GM19324 (cell line): ENCODE data around the gene MET.

Experiments
- ATAC-seq: cut with Tn5 transposase; IDR thresholded peaks from one replicate; pipeline ENCODE4 v1.9.1; 2021; ENCODE audit warnings: mild to moderate bottlenecking, moderate library complexity; ENCODE audit not compliant: unreplicated experiment, low FRiP score

The MET gene

DNA sequence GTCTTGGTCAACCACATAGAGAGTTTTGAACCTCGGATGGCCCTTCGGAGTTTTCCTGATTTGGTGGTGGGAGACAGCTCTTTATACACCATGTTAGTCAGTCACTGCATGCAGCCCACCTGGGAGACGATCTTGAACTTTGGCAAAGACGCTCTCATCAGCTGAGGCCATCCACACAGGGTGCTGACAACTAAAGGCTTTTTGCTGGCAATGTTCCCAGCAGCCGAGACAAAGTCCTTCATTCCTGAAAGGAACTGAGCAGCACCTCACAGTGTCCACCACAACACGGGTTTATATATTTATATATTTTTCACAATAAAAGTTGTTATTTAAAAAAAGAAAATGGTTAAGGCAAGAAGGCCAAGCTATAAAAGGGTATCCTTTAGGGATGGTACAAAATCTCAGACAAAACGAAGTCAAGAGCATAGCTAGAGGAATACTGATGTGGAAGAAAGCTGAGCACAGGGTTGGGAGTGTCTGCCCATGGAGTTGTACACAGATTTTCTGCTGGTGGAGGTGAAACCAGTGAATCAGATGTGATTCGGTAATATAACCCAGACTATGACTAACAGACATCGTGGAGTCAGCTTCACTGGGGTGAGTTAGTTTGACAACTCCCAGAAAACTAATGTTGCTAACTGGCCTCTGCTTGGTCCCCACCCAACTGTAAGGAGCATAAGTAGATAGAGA lies 163.0 kb downstream of the MET start:
- ATAC-seq, result no peak

DNA sequence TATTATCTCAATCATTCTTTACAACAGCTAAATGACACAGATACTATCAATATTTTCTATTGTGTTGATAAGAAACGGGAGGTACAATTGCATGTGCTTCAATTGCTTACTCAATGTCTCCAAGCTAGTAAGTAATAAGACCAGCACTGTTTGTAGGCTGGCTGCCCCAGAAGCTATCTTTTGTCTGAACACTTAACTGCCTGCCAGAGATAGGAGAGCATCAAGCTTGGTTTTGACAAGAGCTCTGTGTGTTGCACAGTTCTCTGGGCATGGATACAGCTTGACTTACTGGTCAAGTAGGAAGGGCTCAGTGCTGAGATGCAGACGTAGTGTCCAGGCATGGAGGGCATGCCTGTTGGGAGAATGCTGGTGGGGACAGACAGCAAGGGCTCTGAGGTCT lies 164.1 kb downstream of the MET start:
- no peak for ATAC-seq

DNA sequence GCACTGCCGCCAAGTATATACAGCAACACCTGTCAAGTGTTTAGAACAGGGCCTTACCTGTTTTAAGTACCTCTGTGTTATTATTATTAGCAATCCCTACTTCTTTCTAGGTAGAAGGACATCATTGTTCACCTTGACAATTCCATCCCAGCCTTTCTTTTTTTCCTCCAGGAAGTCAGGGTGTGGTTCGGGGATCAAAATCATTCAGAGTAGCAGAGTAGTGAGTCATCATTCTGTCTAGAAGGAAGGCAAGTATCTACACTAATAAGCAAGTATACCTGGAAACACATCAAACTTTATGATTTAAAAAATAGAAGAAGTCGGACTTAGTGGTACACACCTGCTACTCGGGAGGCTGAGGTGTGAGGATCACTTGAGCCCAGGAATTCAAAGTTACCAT lies 164.9 kb downstream of the MET start:
- no peak for ATAC-seq

DNA sequence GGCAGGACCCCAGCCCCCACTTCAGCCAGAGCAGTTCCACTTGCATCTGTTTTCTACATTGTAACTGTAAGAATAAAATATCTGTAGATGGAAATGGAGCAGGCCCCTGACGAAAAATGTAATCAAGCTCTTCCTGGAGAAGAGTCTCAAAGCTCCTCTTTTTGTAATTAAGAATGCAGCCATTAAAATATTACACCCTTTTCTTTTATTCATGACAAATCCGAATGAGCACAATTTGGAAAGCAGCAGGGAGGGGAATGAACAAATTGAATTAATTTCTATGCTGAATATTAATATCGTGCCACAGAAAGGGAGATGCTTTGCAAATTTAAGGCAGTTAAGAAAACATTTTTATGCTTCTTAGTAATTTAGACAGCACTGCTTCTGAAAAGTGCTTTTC lies 165.6 kb downstream of the MET start:
- no peak for ATAC-seq

DNA sequence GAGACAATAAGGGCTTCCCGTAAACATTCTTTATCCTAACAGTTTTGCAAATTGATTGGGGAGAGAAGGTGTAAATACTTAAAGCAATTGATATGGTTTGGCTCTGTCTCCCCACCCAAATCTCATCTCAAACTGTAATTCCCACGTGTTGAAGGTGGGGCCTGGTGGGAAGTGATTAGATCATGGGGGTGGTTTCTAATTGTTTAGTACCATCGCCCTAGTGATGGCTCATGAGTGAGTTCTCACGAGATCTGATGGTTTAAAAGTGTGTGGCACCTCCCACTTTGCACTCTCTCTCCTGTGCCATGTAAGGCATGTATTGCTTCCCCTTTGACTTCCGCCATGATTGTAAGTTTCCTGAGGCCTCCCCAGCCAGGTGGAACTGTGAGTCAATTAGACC lies 168.3 kb downstream of the MET start:
- no peak for ATAC-seq

DNA sequence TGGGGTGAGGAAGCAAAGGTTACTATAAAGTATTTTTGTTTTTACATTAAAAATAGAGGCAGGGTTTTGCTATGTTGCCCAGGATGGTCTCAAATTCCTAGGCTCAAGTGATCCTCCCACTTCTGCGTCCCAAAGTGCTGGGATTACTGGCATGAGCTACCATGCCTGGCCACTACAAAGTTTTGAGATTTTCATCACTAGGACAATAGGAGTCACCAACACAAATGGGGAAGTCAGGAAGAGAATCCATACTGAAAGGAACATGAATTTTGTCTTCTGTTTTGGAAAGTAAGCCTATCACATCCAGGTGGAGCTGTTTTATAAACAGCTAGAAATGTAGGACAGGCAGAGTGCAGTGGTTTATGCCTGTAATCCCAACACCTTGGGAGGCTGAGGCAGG lies 170.4 kb downstream of the MET start:
- no peak for ATAC-seq

DNA sequence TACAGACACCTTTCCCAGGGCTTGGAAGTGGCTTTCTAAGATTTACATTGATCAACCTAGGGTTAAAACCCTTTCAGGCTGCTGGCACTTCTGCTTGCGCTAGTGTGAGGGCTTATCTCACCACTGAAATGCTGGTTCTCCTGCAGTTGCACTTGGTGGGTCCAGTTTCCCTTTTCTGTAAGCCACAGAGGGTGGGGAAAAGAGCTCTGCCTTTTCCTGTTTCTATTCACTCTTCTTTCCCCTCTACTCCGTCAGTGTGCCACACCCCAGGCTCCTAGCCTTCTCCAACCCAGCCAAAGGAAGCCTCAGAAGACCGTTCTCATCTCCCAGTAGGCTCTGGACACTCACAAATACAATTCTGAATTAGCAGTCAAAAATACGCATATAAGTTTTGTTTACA lies 171.4 kb downstream of the MET start:
- no peak for ATAC-seq
